Fibroblast of lung (primary cell): ENCODE measurements around the gene CACNG3. TPM values are rescaled to one million over a fixed set of nuclear protein-coding genes. Genes with fewer than 3 reads are reported as not detected.

ENCODE experiments used
- DNase-seq, 2 donors: peaks; one replicate each; pipeline versions ENCODE4 v3.0.0 to v3.0.0-alpha.2; 2010; ENCODE audit warnings: low read depth in 2 of 2
- H2AFZ ChIP-seq: 2 replicates; pipeline ENCODE4 v1.5.1; 2012; ENCODE audit warnings: low read length, control low read depth, inconsistent platforms
- H3K27ac ChIP-seq: 2 replicates; pipeline ENCODE4 v1.5.1; 2011; ENCODE audit warnings: low read length, control low read depth; ENCODE audit not compliant: insufficient read depth
- H3K27me3 ChIP-seq: 2 replicates; pipeline ENCODE4 v1.5.1; 2011; ENCODE audit warnings: mild to moderate bottlenecking, low read length; ENCODE audit not compliant: control insufficient read depth, insufficient read depth
- H3K36me3 ChIP-seq: 2 replicates; pipeline ENCODE4 v1.5.1; 2011; ENCODE audit warnings: low read length; ENCODE audit not compliant: control insufficient read depth, insufficient read depth
- H3K4me1 ChIP-seq: 2 replicates; pipeline ENCODE4 v1.5.1; 2011; ENCODE audit warnings: low read length; ENCODE audit not compliant: control insufficient read depth, insufficient read depth; ENCODE audit errors: extremely low read depth
- H3K4me2 ChIP-seq: 2 replicates; pipeline ENCODE4 v1.5.1; 2011; ENCODE audit warnings: low read length, control low read depth; ENCODE audit not compliant: insufficient read depth; ENCODE audit errors: extremely low read depth
- H3K4me3 ChIP-seq, 4 experiments: fragments of 200-600 bp in 1 of 4; sonication (generic) in 1 of 4; replicated peaks in 1 of 4; 2 replicates each; pipeline ENCODE4 v1.5.1; 2011 to 2016; ENCODE audit warnings: low read length in 4 of 4, low read depth in 3 of 4, mild to moderate bottlenecking in 3 of 4, control low read depth in 2 of 4, inconsistent platforms in 1 of 4, mixed read lengths in 1 of 4; ENCODE audit not compliant: insufficient read depth in 1 of 4; ENCODE audit errors: control extremely low read depth in 1 of 4
- H3K79me2 ChIP-seq: 2 replicates; pipeline ENCODE4 v1.5.1; 2012; ENCODE audit warnings: mild to moderate bottlenecking, low read length, inconsistent platforms; ENCODE audit not compliant: control insufficient read depth, insufficient read depth
- H3K9ac ChIP-seq: 2 replicates; pipeline ENCODE4 v1.5.1; 2011; ENCODE audit warnings: mild to moderate bottlenecking, low read length, control low read depth; ENCODE audit not compliant: insufficient read depth
- H3K9me3 ChIP-seq: 2 replicates; pipeline ENCODE4 v1.5.1; 2012; ENCODE audit warnings: low read depth, low read length; ENCODE audit not compliant: control insufficient read depth, insufficient read depth
- H4K20me1 ChIP-seq: 2 replicates; pipeline ENCODE4 v1.5.1; 2011; ENCODE audit warnings: low read length; ENCODE audit not compliant: control insufficient read depth, insufficient read depth; ENCODE audit errors: extremely low read depth
- EZH2 ChIP-seq: IDR thresholded peaks from 2 replicates; pipeline ENCODE4 v1.5.1; 2012; ENCODE audit warnings: low read length, control low read depth, mild to moderate bottlenecking; ENCODE audit errors: missing control alignments
- polyA plus RNA-seq, 2 donors: library from polyadenylated mRNA; depleted of rRNA in 1 of 2; stranded (reverse) in 1 of 2; unstranded in 1 of 2; fragments of >200 nt; gene quantifications; 2 replicates each; pipeline ENCODE4 v1.2.1, GENCODE V29; 2011 to 2012; ENCODE audit warnings: missing spikeins in 1 of 2
- total RNA-seq: library from RNA; depleted of rRNA; stranded (reverse); fragments of >200 nt; gene quantifications from 2 replicates; pipeline ENCODE4 v1.2.1, GENCODE V29; 2014
- TF ChIP-seq, protein P1 (sequence below), 2 donors: IDR thresholded peaks in 1 of 2; conservative IDR thresholded peaks in 1 of 2; 1 replicate in 1 of 2; 2 replicates in 1 of 2; pipeline ENCODE4 v1.5.1; 2011 to 2012; ENCODE audit warnings: low read length in 2 of 2, control low read depth in 1 of 2, inconsistent platforms in 1 of 2, low read depth in 1 of 2, mild to moderate bottlenecking in 1 of 2

Gene CACNG3
- total and polyA plus RNA-seq, 2 donors (not counting 1 experiment from before 2014, with no cell fraction given), result not detected

DNA sequence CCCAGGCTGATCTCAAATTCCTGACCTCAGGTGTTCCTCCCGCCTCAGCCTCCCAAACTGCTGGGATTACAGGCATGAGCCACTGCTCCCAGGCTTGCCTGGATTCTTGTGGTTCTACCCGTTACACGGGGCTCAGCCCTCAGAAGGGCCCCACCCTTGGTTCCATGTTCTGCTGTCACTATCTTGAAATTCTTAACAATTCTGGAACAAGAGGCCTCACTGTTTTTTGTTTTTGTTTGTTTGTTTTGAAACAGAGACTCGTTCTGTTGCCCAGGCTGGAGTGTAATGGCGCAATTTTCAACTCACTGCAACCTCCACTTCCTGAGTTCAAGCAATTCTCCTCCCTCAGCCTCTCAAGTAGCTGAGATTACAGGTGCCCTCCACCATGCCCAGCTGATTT, 96.6 kb downstream of the CACNG3 start:
- no peak overlapping the region for H3K4me2 ChIP-seq
- TF ChIP-seq, protein P1, sequence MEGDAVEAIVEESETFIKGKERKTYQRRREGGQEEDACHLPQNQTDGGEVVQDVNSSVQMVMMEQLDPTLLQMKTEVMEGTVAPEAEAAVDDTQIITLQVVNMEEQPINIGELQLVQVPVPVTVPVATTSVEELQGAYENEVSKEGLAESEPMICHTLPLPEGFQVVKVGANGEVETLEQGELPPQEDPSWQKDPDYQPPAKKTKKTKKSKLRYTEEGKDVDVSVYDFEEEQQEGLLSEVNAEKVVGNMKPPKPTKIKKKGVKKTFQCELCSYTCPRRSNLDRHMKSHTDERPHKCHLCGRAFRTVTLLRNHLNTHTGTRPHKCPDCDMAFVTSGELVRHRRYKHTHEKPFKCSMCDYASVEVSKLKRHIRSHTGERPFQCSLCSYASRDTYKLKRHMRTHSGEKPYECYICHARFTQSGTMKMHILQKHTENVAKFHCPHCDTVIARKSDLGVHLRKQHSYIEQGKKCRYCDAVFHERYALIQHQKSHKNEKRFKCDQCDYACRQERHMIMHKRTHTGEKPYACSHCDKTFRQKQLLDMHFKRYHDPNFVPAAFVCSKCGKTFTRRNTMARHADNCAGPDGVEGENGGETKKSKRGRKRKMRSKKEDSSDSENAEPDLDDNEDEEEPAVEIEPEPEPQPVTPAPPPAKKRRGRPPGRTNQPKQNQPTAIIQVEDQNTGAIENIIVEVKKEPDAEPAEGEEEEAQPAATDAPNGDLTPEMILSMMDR (conservative IDR thresholded peaks at IDR 0.05 in 1 of 2, IDR thresholded peaks at IDR 0.05 in 1 of 2; ENCODE audit: low read depth in 1 of 2, low read length in 2 of 2), result no peak
- TF ChIP-seq EZH2, result no peak
- H3K9me3 ChIP-seq, result no peaks in the 10 kb centered on the region
- DNase-seq, result no peak
- H3K4me3 ChIP-seq, result no peak overlapping the region
- H4K20me1 ChIP-seq, result no peaks in the 10 kb centered on the region
- no peak overlapping the region for H2AFZ ChIP-seq
- H3K36me3 ChIP-seq, result no peaks in the 10 kb centered on the region
- no peaks in the 10 kb centered on the region for H3K4me1 ChIP-seq
- H3K79me2 ChIP-seq, result no peaks in the 10 kb centered on the region
- no peak overlapping the region for H3K9ac ChIP-seq
- no peaks in the 10 kb centered on the region for H3K27me3 ChIP-seq
- no peak overlapping the region for H3K27ac ChIP-seq

DNA sequence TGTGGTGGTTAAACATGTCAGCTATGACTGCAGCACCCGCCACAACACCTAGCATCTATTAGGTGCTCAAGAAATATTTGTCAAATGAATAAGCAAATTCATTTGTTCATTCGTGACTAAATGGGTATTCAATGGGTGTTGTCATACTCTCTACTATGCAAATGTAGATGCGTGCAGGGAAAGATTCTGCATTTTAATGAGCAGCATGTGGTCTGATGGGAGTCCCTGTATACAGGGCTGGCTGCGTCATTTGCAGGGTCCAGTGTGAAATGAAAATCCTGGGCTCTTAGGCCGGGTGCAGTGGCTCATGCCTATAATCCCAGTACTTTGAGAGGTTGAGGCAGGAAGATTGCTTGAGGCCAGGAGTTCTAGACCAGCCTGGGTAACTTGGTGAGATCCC, 97.5 kb downstream of the CACNG3 start:
- Histone ChIP-seq H3K27ac (no peak overlapping the region), H3K79me2 (no peaks in the 10 kb centered on the region), H2AFZ (no peak overlapping the region), H3K4me2 (no peak overlapping the region), H3K36me3 (no peaks in the 10 kb centered on the region), H3K9me3 (no peaks in the 10 kb centered on the region), H3K27me3 (no peaks in the 10 kb centered on the region), H3K4me3 (no peak overlapping the region), H3K4me1 (no peaks in the 10 kb centered on the region), H3K9ac (no peak overlapping the region), H4K20me1 (no peaks in the 10 kb centered on the region)
- TF ChIP-seq, protein P1 (conservative IDR thresholded peaks at IDR 0.05 in 1 of 2, IDR thresholded peaks at IDR 0.05 in 1 of 2; ENCODE audit: low read depth in 1 of 2, low read length in 2 of 2), result no peak
- no peak for TF ChIP-seq EZH2
- DNase-seq, result peak in 1 of 2 donors; percentile 3

DNA sequence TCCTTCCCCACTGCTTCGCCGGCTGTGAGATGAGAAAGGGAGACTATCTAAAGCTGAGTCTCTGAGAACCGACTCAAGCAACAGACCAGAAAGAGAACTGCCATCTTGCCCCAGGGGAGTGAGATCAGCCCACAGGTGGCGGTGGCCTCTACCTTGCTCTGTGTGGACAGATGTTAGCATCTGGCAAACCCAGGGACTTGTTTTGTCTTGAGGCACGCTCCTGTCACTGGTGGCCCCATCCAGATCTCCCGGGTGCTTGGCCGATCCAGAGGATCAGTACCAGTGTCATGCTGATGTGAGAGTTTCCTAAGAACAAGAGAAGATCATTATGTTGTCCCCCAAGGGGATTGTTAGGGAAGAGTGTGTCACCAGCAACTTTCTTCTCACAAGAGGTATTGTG, 101.4 kb downstream of the CACNG3 start:
- Histone ChIP-seq H3K27me3 (no peaks in the 10 kb centered on the region), H3K27ac (no peak overlapping the region), H3K4me3 (no peak overlapping the region), H3K79me2 (no peaks in the 10 kb centered on the region), H3K4me1 (no peaks in the 10 kb centered on the region), H3K4me2 (no peak overlapping the region), H3K9ac (no peak overlapping the region), H4K20me1 (no peaks in the 10 kb centered on the region), H3K9me3 (no peaks in the 10 kb centered on the region), H2AFZ (no peak overlapping the region), H3K36me3 (no peaks in the 10 kb centered on the region)
- TF ChIP-seq EZH2, result no peak
- TF ChIP-seq, protein P1 (conservative IDR thresholded peaks at IDR 0.05 in 1 of 2, IDR thresholded peaks at IDR 0.05 in 1 of 2; ENCODE audit: low read depth in 1 of 2, low read length in 2 of 2), result no peak
- no peak for DNase-seq
